Esophagus squamous epithelium (tissue), 4 donors: ENCODE measurements around the gene PHKB.

ENCODE experiments used
- CTCF ChIP-seq, 6 experiments: fragments of 450-650 bp in 4 of 6; fragments of 200-600 bp in 2 of 6; sonication (generic) in 2 of 6; IDR thresholded peaks; one replicate each; pipeline ENCODE4 v1.5.1; 2016 to 2019; ENCODE audit warnings: antibody characterized with exemption in 6 of 6, mild to moderate bottlenecking in 4 of 6, moderate library complexity in 4 of 6
- POLR2A ChIP-seq, 4 donors: fragments of 450-650 bp; IDR thresholded peaks; one replicate each; pipeline ENCODE4 v1.6.1; 2017; ENCODE audit warnings: antibody characterized with exemption in 4 of 4, mild to moderate bottlenecking in 4 of 4, moderate library complexity in 3 of 4

GRCh38 chr16:47475786-47476185 lies 14.7 kb downstream of the PHKB start:
- TF ChIP-seq CTCF (IDR thresholded peaks at IDR 0.05) (no peak), POLR2A (IDR thresholded peaks at IDR 0.05) (no peak)
